Thymus (tissue), 14 donors: ENCODE measurements around the gene ZNF25. TPM values are rescaled to one million over a fixed set of nuclear protein-coding genes. Genes with fewer than 3 reads are reported as not detected.
"Not testable (repeated sequence)": the region's sequence is repeated elsewhere in the genome, so short reads cannot be mapped to it uniquely, and the experiment has no call there.

Experiments
- DNase-seq, 9 donors: peaks; one replicate each; pipeline ENCODE4 v3.0.0-alpha.2; 2013; ENCODE audit warnings: low spot score in 9 of 9, low read depth in 6 of 9, missing footprints in 1 of 9
- H3K27ac ChIP-seq, 2 donors: one replicate each; pipeline ENCODE4 v1.5.1; 2013; ENCODE audit warnings: control low read depth in 1 of 2, low read depth in 1 of 2, low read length in 1 of 2, mild to moderate bottlenecking in 1 of 2, moderate library complexity in 1 of 2
- H3K27me3 ChIP-seq, 2 donors: one replicate each; pipeline ENCODE4 v1.5.1; 2013; ENCODE audit warnings: low read length in 1 of 2; ENCODE audit not compliant: control insufficient read depth in 2 of 2, insufficient read depth in 1 of 2
- H3K36me3 ChIP-seq, 2 donors: one replicate each; pipeline ENCODE4 v1.5.1; 2013; ENCODE audit warnings: low read length in 1 of 2, mild to moderate bottlenecking in 1 of 2, moderate library complexity in 1 of 2; ENCODE audit not compliant: control insufficient read depth in 2 of 2, insufficient read depth in 2 of 2
- H3K4me1 ChIP-seq, 2 donors: one replicate each; pipeline ENCODE4 v1.5.1; 2013; ENCODE audit warnings: low read length in 2 of 2; ENCODE audit not compliant: control insufficient read depth in 2 of 2, insufficient read depth in 2 of 2
- H3K4me3 ChIP-seq, 2 donors: one replicate each; pipeline ENCODE4 v1.5.1; 2013; ENCODE audit warnings: low read length in 2 of 2, control low read depth in 1 of 2, mild to moderate bottlenecking in 1 of 2
- H3K9me3 ChIP-seq, 2 donors: one replicate each; pipeline ENCODE4 v1.5.1; 2013; ENCODE audit warnings: low read length in 1 of 2, mild to moderate bottlenecking in 1 of 2; ENCODE audit not compliant: control insufficient read depth in 2 of 2, insufficient read depth in 1 of 2
- WGBS: extraction: QIAGEN DNeasy Blood & Tissue Kit; methylation state at CpG from one replicate; pipeline ENCODE4 v1.1.7; 2013; 5-methylcytosine and 5-hydroxymethylcytosine counted together
- long read RNA-seq, 10 donors: transcript quantifications; one replicate each; lab custom pipeline, GENCODE V29; 2026
- polyA plus RNA-seq: library from polyadenylated mRNA; stranded (reverse); fragments of 200-250 nt; gene quantifications from one replicate; pipeline ENCODE4 v1.2.3, GENCODE V29; 2013
- total RNA-seq: library from RNA; stranded (reverse); fragments of 120-200 nt; gene quantifications from one replicate; pipeline ENCODE4 v1.2.4, GENCODE V29; 2013
- donor health status: healthy.

ZNF25 gene
- total RNA-seq (5.0 TPM), polyA plus RNA-seq (10.4 TPM)
- long read RNA-seq, donor 1 = 0 reads
- long read RNA-seq, donor 2 = 0 reads
- long read RNA-seq, donor 3, full-length matches to known transcripts = 1 of 1 reads
- long read RNA-seq, donor 3, partial matches to known transcripts = 0 of 1 reads
- long read RNA-seq, donor 3, other reads (novel, unspliced or antisense) = 0 of 1 reads
- long read RNA-seq, donor 4, full-length matches to known transcripts = 1 of 1 reads
- long read RNA-seq, donor 4, partial matches to known transcripts = 0 of 1 reads
- long read RNA-seq, donor 4, other reads (novel, unspliced or antisense) = 0 of 1 reads
- long read RNA-seq, donor 5, full-length matches to known transcripts = 1 of 21 reads
- long read RNA-seq, donor 5, partial matches to known transcripts = 7 of 21 reads
- long read RNA-seq, donor 5, other reads (novel, unspliced or antisense) = 13 of 21 reads
- long read RNA-seq, donor 6 = 0 reads
- long read RNA-seq, donor 7, full-length matches to known transcripts = 4 of 4 reads
- long read RNA-seq, donor 7, partial matches to known transcripts = 0 of 4 reads
- long read RNA-seq, donor 7, other reads (novel, unspliced or antisense) = 0 of 4 reads
- long read RNA-seq, donor 8 = 0 reads
- long read RNA-seq, donor 9, full-length matches to known transcripts = 1 of 1 reads
- long read RNA-seq, donor 9, partial matches to known transcripts = 0 of 1 reads
- long read RNA-seq, donor 9, other reads (novel, unspliced or antisense) = 0 of 1 reads
- long read RNA-seq, donor 10 = 0 reads

DNA sequence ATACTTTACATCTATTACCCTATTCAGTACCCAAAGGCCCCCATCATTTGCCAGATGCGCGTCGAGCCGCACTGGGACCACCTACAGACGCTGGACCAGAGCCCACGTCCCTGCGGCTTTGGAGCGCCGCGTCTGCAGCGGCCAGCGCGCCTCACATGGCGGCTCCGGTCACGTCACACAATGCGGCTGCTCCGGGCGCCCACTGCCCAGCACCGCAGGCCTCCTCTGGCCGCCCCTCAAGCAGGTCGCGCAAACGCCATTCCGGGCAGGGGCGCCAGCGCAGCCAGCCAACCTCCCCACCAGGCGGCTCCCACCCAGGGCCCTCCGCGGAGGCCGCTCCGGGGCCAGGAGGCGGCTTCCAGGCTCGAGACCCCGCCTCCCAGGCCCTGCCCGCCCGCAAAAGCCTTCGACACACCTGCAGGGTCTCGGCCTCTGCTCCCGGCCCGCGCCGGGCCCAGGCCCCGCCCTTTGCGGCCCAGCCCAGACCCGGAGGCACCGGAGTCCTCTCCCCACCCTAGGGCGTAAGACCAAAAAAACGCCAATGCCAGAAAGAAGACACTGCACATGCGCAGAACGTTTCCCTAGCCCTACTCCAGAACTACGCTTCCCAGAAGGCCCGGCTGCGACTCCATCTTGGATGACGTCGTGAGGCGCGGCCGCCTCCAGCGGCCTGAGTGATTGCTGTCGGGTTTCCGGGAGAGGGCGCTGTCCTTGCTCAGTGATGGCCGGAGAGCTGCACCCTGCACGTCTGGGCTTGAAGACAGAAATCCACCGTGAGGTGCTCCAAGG is at the start of gene ZNF25:
TSS of gene ZNF25 (minus strand) at position 557 of the 789 bp plus-strand sequence. CDS start 4,925 bp downstream, outside the sequence.
- WGBS = under 1% methylated on average over 66 of the region's 66 CpGs
- H3K36me3 ChIP-seq = no peaks in the 10 kb centered on the region
- H3K9me3 ChIP-seq = no peaks in the 10 kb centered on the region
- H3K4me3 ChIP-seq = peak within 1 kb of the TSS; percentile 63 to 68
- no peaks in the 10 kb centered on the region for H3K27me3 ChIP-seq
- H3K4me1 ChIP-seq = peaks cover 4% of the 10 kb centered on the region in 2 donors
- DNase-seq = peak; percentile 96 to 100 (median 99)
- H3K27ac ChIP-seq = peak within 1 kb of the TSS; percentile 90 to 97

GRCh38 chr10:38025283-38025682 is 48.8 kb upstream of the ZNF25 start:
- H3K36me3 ChIP-seq = peaks cover 24 to 46% of the 10 kb centered on the region in 2 donors
- H3K27me3 ChIP-seq = no peaks in the 10 kb centered on the region
- no peaks in the 10 kb centered on the region for H3K4me1 ChIP-seq
- WGBS = 95% methylated on average over 3 of the region's 3 CpGs
- no peaks in the 10 kb centered on the region for H3K9me3 ChIP-seq
- no peak overlapping the region for H3K4me3 ChIP-seq
- DNase-seq = no peak
- H3K27ac ChIP-seq = no peak overlapping the region

- 71% methylated on average over 4 of the region's 4 CpGs for WGBS
- not testable (repeated sequence) for H3K4me1 ChIP-seq, H3K4me3 ChIP-seq, H3K9me3 ChIP-seq, H3K27me3 ChIP-seq, H3K27ac ChIP-seq, DNase-seq
- peaks cover 29 to 54% of the 10 kb centered on the region in 2 donors for H3K36me3 ChIP-seq
Measured at GRCh38 chr10:38019124-38019523, 42.7 kb upstream of the ZNF25 start.

GRCh38 chr10:38016354-38016753 is 39.9 kb upstream of the ZNF25 start:
- Histone ChIP-seq H3K4me3 (no peak overlapping the region), H3K27ac (no peak overlapping the region), H3K4me1 (peaks cover 0 to 4% of the 10 kb centered on the region in 2 donors), H3K9me3 (peaks cover 0 to 2% of the 10 kb centered on the region in 2 donors), H3K36me3 (peaks cover 33 to 60% of the 10 kb centered on the region in 2 donors), H3K27me3 (no peaks in the 10 kb centered on the region)
- DNase-seq = no peak
- 95% methylated on average over 1 of the region's 1 CpG for WGBS

- Histone ChIP-seq H3K9me3 (no peaks in the 10 kb centered on the region), H3K36me3 (peaks cover 6 to 16% of the 10 kb centered on the region in 2 donors), H3K27ac (peak within 1 kb of the TSS; percentile 100), H3K27me3 (no peaks in the 10 kb centered on the region), H3K4me3 (peak within 1 kb of the TSS; percentile 67 to 87), H3K4me1 (peaks cover 0 to 5% of the 10 kb centered on the region in 2 donors)
- peak; percentile 79 to 97 (median 90) for DNase-seq
- under 1% methylated on average over 46 of the region's 46 CpGs for WGBS
Measured at GRCh38 chr10:38010119-38010903, 33.9 kb upstream of the ZNF25 start, which contains the start of gene ZNF33A. Gene ZNF33A, plus strand, starts transcription at chr10:38010675. Its CDS starts 1,667 bp downstream, at chr10:38012342.

- H3K27me3 ChIP-seq = no peaks in the 10 kb centered on the region
- H3K4me3 ChIP-seq = no peak overlapping the region
- H3K36me3 ChIP-seq = peaks cover 0 to 4% of the 10 kb centered on the region in 2 donors
- peaks cover 0 to 5% of the 10 kb centered on the region in 2 donors for H3K4me1 ChIP-seq
- DNase-seq = no peak
- H3K27ac ChIP-seq = no peak overlapping the region
- H3K9me3 ChIP-seq = no peaks in the 10 kb centered on the region
- WGBS = 72% methylated on average over 3 of the region's 3 CpGs
Measured at GRCh38 chr10:38007991-38008390, 31.5 kb upstream of the ZNF25 start.

DNA sequence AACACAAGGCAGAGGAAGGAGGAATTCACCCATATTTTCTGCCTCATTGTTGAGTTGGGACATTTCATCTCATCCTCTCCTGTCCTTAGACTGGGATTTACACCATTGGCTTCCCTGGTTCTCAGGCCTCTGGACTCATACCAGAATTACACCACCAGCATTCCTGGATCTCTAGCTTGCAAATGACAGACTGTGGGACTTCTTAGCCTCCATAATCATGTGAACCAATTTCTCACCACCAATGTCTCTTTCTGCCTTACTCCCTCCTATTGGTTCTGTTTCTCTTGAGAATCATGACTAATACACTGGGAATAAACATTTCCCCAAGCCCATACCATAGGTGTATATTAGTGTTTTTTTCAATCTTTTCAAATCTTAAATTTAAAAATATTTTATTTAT is 31.1 kb upstream of the ZNF25 start:
- Histone ChIP-seq H3K27ac (no peak overlapping the region), H3K36me3 (peaks cover 0 to 1% of the 10 kb centered on the region in 2 donors), H3K4me3 (no peak overlapping the region), H3K4me1 (peaks cover 0 to 5% of the 10 kb centered on the region in 2 donors), H3K9me3 (no peaks in the 10 kb centered on the region), H3K27me3 (no peaks in the 10 kb centered on the region)
- no peak for DNase-seq

DNA sequence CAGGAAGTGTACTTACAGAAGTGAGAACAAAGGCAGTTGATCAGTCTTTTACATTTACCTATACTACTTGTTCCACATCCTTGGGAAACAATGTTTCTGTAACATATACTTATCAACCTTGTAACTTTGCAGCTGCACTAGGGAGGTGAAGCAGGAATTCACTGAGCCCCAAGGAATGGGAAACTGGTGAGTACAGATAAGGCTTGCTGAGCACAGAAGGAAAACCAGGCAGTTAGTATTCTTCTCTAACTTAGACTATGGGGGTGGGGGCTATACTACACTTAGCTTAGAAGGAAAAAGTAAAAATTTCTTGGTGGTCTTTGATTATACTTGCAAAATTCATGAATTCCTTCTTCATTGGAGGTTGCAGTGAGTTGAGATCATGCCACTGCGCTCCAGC is 27.1 kb upstream of the ZNF25 start:
- H3K9me3 ChIP-seq = peaks cover 0 to 2% of the 10 kb centered on the region in 2 donors
- 98% methylated on average over 1 of the region's 1 CpG for WGBS
- H3K36me3 ChIP-seq = no peaks in the 10 kb centered on the region
- no peak overlapping the region for H3K4me3 ChIP-seq
- no peak overlapping the region for H3K27ac ChIP-seq
- H3K4me1 ChIP-seq = no peaks in the 10 kb centered on the region
- no peak for DNase-seq
- H3K27me3 ChIP-seq = no peaks in the 10 kb centered on the region
